ENCODE measurements around the gene COX15. TPM values are rescaled to one million over a fixed set of nuclear protein-coding genes. Genes with fewer than 3 reads are reported as not detected.
"Not testable (repeated sequence)": the region's sequence is repeated elsewhere in the genome, so short reads cannot be mapped to it uniquely, and the experiment has no call there.

Gene COX15
- polyA plus RNA-seq, 2 of the 4 experiments (the other 2 are of a cell fraction), result 45.8 to 54.7 TPM

- no peaks in the 10 kb centered on the region for H3K9me3 ChIP-seq
- ATAC-seq, result no peak
- H3K4me3 ChIP-seq, result no peak overlapping the region
- DNase-seq (ENCODE audit: low read depth in 1 of 2, low spot score in 1 of 2), result no peak
- peaks cover 19% of the 10 kb centered on the region for H3K4me1 ChIP-seq
- ChIA-PET CTCF (no interaction called here), POLR2A (no interaction called here)
- H3K27ac ChIP-seq, result no peak overlapping the region
- FAIRE-seq, result peak; percentile 72
- H3K4me2 ChIP-seq, result no peak overlapping the region
- no peak for TF ChIP-seq BHLHE40 (IDR thresholded peaks at IDR 0.05; ENCODE audit: low read depth, low read length)
- TF ChIP-seq MYC (IDR thresholded peaks at IDR 0.05; ENCODE audit: borderline replicate concordance, low read length), result no peak
- TF ChIP-seq SREBF2 (IDR thresholded peaks at IDR 0.05), result no peak
- TF ChIP-seq RCOR1 (IDR thresholded peaks at IDR 0.05; ENCODE audit: low read depth, low read length), result no peak
- no peak for TF ChIP-seq EHMT2 (IDR thresholded peaks at IDR 0.05; ENCODE audit: low read depth)
- TF ChIP-seq KDM5A (IDR thresholded peaks at IDR 0.05), result no peak
- no peak for TF ChIP-seq TP53 (CRISPR knock-in tag; IDR thresholded peaks at IDR 0.05)
- TF ChIP-seq BCL3 (IDR thresholded peaks at IDR 0.05), result no peak
- no peak for TF ChIP-seq FOSB (CRISPR knock-in tag; IDR thresholded peaks at IDR 0.05)
- TF ChIP-seq KDM1A (IDR thresholded peaks at IDR 0.05; ENCODE audit: low read depth), result no peak
- no peak for TF ChIP-seq SMC3 (IDR thresholded peaks at IDR 0.05)
- TF ChIP-seq FOSL2 (IDR thresholded peaks at IDR 0.05), result no peak
- TF ChIP-seq FOSL2 (CRISPR knock-in tag; IDR thresholded peaks at IDR 0.05), result no peak
- TF ChIP-seq CHD4 (IDR thresholded peaks at IDR 0.05; ENCODE audit: borderline replicate concordance), result no peak
- TF ChIP-seq, protein P1, sequence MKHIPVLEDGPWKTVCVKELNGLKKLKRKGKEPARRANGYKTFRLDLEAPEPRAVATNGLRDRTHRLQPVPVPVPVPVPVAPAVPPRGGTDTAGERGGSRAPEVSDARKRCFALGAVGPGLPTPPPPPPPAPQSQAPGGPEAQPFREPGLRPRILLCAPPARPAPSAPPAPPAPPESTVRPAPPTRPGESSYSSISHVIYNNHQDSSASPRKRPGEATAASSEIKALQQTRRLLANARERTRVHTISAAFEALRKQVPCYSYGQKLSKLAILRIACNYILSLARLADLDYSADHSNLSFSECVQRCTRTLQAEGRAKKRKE (CRISPR knock-in tag; IDR thresholded peaks at IDR 0.05; ENCODE audit: low read depth), result no peak
- TF ChIP-seq HOXB13 (CRISPR knock-in tag; IDR thresholded peaks at IDR 0.05; ENCODE audit: low read depth), result no peak
Measured at GRCh38 chr10:99750641-99751040, 18.7 kb upstream of the COX15 start.

DNA sequence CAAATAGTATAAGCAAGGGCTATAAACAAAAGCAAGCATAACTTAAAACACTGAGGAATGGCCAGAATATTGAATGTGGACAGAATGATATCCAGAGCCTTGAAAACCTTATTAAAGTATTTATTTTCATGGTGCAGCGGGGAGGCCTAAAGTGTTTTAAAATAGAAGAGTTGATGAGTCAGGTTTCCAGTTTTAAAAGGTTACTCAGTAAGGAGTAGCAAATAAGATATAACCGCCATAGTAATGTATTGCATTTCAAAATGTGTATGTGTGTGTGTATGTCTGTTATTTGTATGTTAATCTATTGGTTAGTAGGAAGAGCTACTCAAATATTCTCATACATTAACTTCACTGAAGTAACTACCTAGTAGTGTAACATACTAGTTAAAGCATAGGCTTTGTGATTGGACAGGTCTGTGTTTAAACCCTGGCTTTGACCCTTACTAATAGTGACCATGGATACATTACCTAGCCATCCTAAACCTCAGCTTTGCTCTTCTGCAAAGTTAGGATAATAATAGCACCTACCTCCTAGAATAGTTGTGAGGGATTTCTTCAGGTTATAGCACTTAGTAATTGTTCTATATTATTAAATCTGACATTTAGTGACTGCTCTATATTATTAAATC, 17.0 kb upstream of the COX15 start:
- Histone ChIP-seq H3K9me3 (no peaks in the 10 kb centered on the region), H3K4me3 (no peak overlapping the region), H3K27ac (no peak overlapping the region), H3K4me2 (no peak overlapping the region), H3K4me1 (peaks cover 9% of the 10 kb centered on the region)
- POLR2A ChIA-PET, result no interaction called here
- DNase-seq (ENCODE audit: low read depth in 1 of 2, low spot score in 1 of 2), result no peak
- TF ChIP-seq POLR2AphosphoS2 (conservative IDR thresholded peaks at IDR 0.05; ENCODE audit: low read length) (no peak), ESRRA (IDR thresholded peaks at IDR 0.05; ENCODE audit: borderline replicate concordance, low read length) (no peak), HDAC2 (IDR thresholded peaks at IDR 0.05) (no peak), HOXA7 (CRISPR knock-in tag; IDR thresholded peaks at IDR 0.05) (no peak), CBX8 (IDR thresholded peaks at IDR 0.05) (no peak), ZFP36 (IDR thresholded peaks at IDR 0.05; ENCODE audit: borderline replicate concordance, partially characterized antibody) (no peak), KDM5A (IDR thresholded peaks at IDR 0.05) (no peak), RAD21 (conservative IDR thresholded peaks at IDR 0.05 in 1 of 2, IDR thresholded peaks at IDR 0.05 in 1 of 2) (no peak), RCOR1 (IDR thresholded peaks at IDR 0.05; ENCODE audit: low read depth, low read length) (no peak)
- TF ChIP-seq, protein P2, sequence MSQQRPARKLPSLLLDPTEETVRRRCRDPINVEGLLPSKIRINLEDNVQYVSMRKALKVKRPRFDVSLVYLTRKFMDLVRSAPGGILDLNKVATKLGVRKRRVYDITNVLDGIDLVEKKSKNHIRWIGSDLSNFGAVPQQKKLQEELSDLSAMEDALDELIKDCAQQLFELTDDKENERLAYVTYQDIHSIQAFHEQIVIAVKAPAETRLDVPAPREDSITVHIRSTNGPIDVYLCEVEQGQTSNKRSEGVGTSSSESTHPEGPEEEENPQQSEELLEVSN (IDR thresholded peaks at IDR 0.05; ENCODE audit: borderline replicate concordance, low read depth), result no peak
- CTCF ChIA-PET, result interaction anchor here (0.8 to 1.3 kb wide), 2 partner anchors 11 to 18 kb away, joined by 3 to 4 read pairs; no protein-coding TSS in a partner anchor
- no peak for FAIRE-seq
- no peak for ATAC-seq
- 81% methylated on average over 2 of the region's 2 CpGs for WGBS (ENCODE audit: missing lambda C conversion rate)

DNA sequence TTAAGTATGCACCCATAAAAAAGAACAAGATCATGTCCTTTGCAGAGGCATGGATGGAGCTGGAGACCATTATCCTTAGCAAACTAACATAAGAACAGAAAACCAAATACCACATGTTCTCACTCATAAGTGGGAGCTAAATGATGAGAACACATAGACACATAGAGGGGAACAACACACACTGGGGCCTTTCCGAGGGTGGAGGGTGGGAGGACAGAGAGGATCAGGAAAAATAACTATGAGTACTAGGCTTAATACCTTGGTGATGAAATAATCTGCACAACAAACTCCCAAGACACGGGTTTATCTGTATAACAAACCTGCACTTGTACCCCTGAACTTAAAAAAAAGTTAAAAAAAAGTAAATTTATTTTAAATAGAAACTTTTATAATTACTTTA, 14.2 kb upstream of the COX15 start:
- H3K4me3 ChIP-seq; DNase-seq (ENCODE audit: low read depth in 1 of 2, low spot score in 1 of 2); H3K9me3 ChIP-seq; POLR2A ChIA-PET; CTCF ChIA-PET; ATAC-seq; H3K27ac ChIP-seq; FAIRE-seq; H3K4me2 ChIP-seq: not testable (repeated sequence)
- H3K4me1 ChIP-seq, result peaks cover 27% of the 10 kb centered on the region
- 74% methylated on average over 2 of the region's 2 CpGs for WGBS (ENCODE audit: missing lambda C conversion rate)

Data from A549 (cell line).